Calu3 (cell line): ENCODE data around the gene EDN3. TPM values are rescaled to one million over a fixed set of nuclear protein-coding genes. Genes with fewer than 3 reads are reported as not detected.
"Not testable (repeated sequence)": the region's sequence is repeated elsewhere in the genome, so short reads cannot be mapped to it uniquely, and the experiment has no call there.

ENCODE experiments used
- BruUV-seq: library from RNA; stranded (reverse); fragments of 400-500 nt; replicated peaks from 2 replicates; lab custom pipeline; 2021; lab: Mats Ljungman, UMichigan
- CTCF ChIA-PET: fragments of 300-600 bp; sonication (Branson Sonifier 250); formaldehyde crosslinking; loops from one replicate; lab custom pipeline; 2022; ENCODE audit warnings: antibody characterized with exemption; lab: Charles Lee
- DNase-seq: peaks from one replicate; pipeline ENCODE4 v3.0.0; 2022
- H3K27ac Mint-ChIP-seq: one replicate; pipeline ENCODE4 v1.8.0; 2022; ENCODE audit warnings: mixed read lengths; ENCODE audit not compliant: unreplicated experiment
- H3K27me3 Mint-ChIP-seq: one replicate; pipeline ENCODE4 v1.8.0; 2022; ENCODE audit warnings: mixed read lengths; ENCODE audit not compliant: unreplicated experiment
- H3K36me3 Mint-ChIP-seq: one replicate; pipeline ENCODE4 v1.8.0; 2022; ENCODE audit warnings: mild to moderate bottlenecking, moderate library complexity, mixed read lengths; ENCODE audit not compliant: insufficient read depth, unreplicated experiment
- H3K4me1 Mint-ChIP-seq: one replicate; pipeline ENCODE4 v1.8.0; 2022; ENCODE audit warnings: mild to moderate bottlenecking, low read depth, mixed read lengths; ENCODE audit not compliant: unreplicated experiment
- H3K4me3 Mint-ChIP-seq: one replicate; pipeline ENCODE4 v1.8.0; 2022; ENCODE audit warnings: mild to moderate bottlenecking, low read depth, moderate library complexity, mixed read lengths; ENCODE audit not compliant: unreplicated experiment
- H3K9me3 Mint-ChIP-seq: one replicate; pipeline ENCODE4 v1.8.0; 2022; ENCODE audit warnings: low read depth, mixed read lengths; ENCODE audit not compliant: unreplicated experiment
- intact Hi-C: fragments of 100-400 bp; cut with micrococcal nuclease; formaldehyde crosslinking; loops from one replicate; pipeline ENCODE4 v1.10.0; 2022; ENCODE audit not compliant: unreplicated experiment
- total RNA-seq: library from RNA; stranded (reverse); gene quantifications from 2 replicates; pipeline ENCODE4 v1.2.3, GENCODE V29; 2022
- TF ChIP-seq, protein P1 (sequence below): fragments of 200-600 bp; IDR thresholded peaks from one replicate; pipeline ENCODE4 v1.8.0; 2022; ENCODE audit warnings: antibody characterized with exemption; ENCODE audit not compliant: unreplicated experiment

Gene EDN3
- total RNA-seq, 1 experiment from 2014 or later, result not detected

DNA sequence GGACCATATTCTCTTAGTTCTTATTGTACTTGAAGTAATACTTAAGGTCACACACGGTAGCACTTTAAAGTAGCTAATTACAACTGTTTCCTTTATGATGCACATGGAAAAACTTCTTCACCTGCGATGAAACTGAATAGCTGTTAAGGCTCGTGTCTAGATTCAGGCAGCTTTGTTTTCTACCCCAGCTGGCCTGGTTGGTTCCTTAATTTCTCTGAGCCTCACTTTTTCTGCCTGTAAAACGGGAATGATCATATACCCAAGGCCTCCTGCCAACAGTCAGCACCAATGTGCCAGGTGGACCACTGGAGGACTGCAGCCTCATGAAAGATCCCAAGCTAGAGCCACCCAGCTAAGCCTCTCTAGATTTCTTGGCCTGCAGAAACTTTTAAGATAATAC, 35.0 kb downstream of the EDN3 start:
- TF ChIP-seq, protein P1, sequence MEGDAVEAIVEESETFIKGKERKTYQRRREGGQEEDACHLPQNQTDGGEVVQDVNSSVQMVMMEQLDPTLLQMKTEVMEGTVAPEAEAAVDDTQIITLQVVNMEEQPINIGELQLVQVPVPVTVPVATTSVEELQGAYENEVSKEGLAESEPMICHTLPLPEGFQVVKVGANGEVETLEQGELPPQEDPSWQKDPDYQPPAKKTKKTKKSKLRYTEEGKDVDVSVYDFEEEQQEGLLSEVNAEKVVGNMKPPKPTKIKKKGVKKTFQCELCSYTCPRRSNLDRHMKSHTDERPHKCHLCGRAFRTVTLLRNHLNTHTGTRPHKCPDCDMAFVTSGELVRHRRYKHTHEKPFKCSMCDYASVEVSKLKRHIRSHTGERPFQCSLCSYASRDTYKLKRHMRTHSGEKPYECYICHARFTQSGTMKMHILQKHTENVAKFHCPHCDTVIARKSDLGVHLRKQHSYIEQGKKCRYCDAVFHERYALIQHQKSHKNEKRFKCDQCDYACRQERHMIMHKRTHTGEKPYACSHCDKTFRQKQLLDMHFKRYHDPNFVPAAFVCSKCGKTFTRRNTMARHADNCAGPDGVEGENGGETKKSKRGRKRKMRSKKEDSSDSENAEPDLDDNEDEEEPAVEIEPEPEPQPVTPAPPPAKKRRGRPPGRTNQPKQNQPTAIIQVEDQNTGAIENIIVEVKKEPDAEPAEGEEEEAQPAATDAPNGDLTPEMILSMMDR, result no peak
- H3K4me1 Mint-ChIP-seq, result no peaks in the 10 kb centered on the region
- peaks cover 68% of the 10 kb centered on the region for H3K27me3 Mint-ChIP-seq
- H3K4me3 Mint-ChIP-seq, result no peak overlapping the region
- H3K27ac Mint-ChIP-seq, result no peak overlapping the region
- intact Hi-C loops, result no loop called here
- CTCF ChIA-PET, result interaction anchor here (0.5 kb wide), 1 partner anchor 1115 kb away, joined by 3 read pairs; no protein-coding TSS in a partner anchor
- no peaks in the 10 kb centered on the region for H3K36me3 Mint-ChIP-seq
- BruUV-seq, result no TSS peak
- no peak for DNase-seq
- no peaks in the 10 kb centered on the region for H3K9me3 Mint-ChIP-seq

DNA sequence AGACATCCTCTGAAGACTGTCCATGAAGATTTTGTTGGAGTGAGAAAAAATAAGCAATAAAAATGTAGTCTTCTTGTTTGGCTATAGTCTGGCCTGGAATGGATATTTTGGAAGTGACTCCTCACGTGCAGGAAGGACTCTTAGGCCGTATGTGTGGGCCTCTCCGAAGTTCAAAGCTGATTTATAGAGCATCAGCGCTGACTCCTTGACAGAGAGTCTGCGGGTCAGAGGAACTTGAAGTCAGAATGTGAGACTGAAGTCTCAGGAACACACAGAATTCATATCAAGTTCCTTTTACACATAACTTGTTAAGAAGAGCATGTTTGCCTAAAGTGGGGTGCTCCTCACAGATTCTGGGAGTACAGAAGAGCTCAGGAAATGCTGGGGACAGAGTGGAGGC, 36.1 kb downstream of the EDN3 start:
- DNase-seq, result no peak
- TF ChIP-seq, protein P1, result no peak
- Mint-ChIP-seq H3K27me3 (peaks cover 57% of the 10 kb centered on the region), H3K4me1 (no peaks in the 10 kb centered on the region), H3K27ac (no peak overlapping the region), H3K9me3 (no peaks in the 10 kb centered on the region), H3K36me3 (no peaks in the 10 kb centered on the region), H3K4me3 (no peak overlapping the region)
- CTCF ChIA-PET, result no interaction called here
- intact Hi-C loops, result no loop called here
- BruUV-seq, result no TSS peak

DNA sequence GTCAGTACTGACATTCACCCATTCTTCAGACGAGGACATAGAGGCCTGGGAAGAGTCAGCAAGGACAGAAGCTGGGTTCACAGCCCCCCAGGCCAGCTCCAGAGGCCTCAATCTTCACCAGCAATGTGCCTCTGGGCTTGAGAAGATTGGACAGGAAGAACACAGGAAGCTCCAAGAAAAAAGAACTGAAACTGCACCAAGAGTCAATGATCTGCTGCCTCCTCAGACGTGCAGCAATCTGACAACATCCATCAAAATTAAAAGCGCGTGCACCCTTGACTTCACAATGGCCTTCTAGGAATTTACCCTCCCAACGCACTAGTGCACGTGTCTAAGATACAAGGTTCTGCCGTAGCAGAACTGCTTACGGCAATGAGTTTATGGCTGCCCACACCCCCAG, 38.0 kb downstream of the EDN3 start:
- CTCF ChIA-PET, BruUV-seq, intact Hi-C loops: not testable (repeated sequence)

DNA sequence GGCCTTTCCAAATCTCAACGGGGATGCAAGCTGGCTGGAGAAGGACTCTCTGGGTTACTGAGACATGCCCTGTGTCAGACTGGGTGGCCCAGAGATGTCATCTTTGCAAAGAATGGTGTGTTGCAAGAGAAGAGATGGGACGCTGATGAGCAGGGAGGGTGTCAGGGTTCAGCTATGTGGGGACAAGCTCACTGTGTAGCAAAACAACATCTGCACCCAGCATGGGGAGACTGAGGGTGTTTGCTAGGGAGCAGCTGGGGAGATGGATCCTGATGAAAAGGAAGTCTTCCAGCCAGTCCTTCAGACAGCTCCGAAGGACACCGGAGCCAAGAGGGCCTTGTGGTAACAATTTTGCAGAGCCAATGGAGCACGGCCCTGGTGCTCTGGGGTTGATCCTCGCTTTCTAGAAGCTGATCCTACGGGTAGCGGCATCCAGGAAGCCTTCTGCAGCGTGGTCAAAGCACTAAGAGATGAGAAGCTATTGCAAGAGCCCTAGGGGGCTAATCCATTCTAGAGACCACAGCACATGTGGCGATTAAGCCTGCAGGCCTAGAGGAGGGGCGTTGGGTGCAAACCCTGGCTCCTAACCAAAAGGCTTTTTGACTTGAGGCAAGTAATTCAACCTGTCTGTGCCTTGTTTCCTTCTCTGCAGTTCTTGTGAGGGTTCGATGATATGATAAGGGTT, 39.9 kb downstream of the EDN3 start:
- Mint-ChIP-seq H3K27me3 (peaks cover 19% of the 10 kb centered on the region), H3K27ac (no peak overlapping the region), H3K36me3 (no peaks in the 10 kb centered on the region), H3K4me1 (no peaks in the 10 kb centered on the region), H3K9me3 (no peaks in the 10 kb centered on the region), H3K4me3 (no peak overlapping the region)
- no TSS peak for BruUV-seq
- intact Hi-C loops, result no loop called here
- no peak for DNase-seq
- TF ChIP-seq, protein P1, result no peak
- CTCF ChIA-PET, result no interaction called here

More for the DNA sequence above, 38.0 kb downstream of the EDN3 start:
- not testable (repeated sequence) for H3K4me3 Mint-ChIP-seq, H3K4me1 Mint-ChIP-seq, H3K9me3 Mint-ChIP-seq, H3K36me3 Mint-ChIP-seq, DNase-seq, H3K27ac Mint-ChIP-seq
- H3K27me3 Mint-ChIP-seq, result peaks cover 38% of the 10 kb centered on the region

DNA sequence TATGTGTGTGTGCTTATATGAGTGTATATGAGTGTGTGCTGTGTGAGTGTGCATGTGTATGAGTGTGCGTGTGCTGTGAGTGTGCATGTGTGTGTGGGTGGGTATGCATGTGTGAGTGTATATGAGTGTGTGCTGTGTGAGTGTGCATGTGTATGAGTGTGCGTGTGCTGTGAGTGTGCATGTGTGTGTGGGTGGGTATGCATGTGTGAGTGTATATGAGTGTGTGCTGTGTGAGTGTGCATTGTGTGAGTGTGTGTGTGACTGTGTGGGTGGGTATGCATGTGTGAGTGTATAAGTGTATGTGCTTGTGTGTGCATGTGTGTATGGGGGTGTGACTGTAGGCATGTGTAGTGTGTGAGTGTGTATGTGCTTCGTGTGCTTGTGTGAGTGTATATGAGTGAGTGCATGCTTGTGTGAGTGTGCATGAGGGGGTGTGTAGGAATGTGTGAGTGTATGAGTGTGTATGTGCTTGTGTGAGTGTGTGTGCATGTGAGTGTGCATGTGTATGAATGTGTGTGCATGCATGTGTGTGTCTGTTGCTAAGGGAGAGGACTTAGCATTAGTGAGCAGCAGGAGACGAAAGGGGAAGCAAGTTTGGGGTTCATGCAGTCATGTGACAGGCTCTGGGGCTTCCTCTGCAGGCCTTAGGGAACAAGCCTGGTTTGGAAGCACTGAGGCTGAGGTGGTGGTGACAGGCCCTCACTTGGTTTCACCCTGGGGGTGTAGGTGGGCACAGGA, 41.0 kb downstream of the EDN3 start:
- intact Hi-C loops, H3K36me3 Mint-ChIP-seq, CTCF ChIA-PET, H3K4me3 Mint-ChIP-seq, H3K27me3 Mint-ChIP-seq, H3K4me1 Mint-ChIP-seq, DNase-seq, H3K9me3 Mint-ChIP-seq, H3K27ac Mint-ChIP-seq, BruUV-seq: not testable (repeated sequence)
